H1 (cell line): Measurements from ENCODE around the gene KRTCAP2. TPM values are rescaled to one million over a fixed set of nuclear protein-coding genes. Genes with fewer than 3 reads are reported as not detected.

ENCODE experiments used
- CTCF ChIA-PET: fragments of 300-600 bp; sonication (Branson Sonifier 250); formaldehyde crosslinking; loops from one replicate; lab custom pipeline; 2021; ENCODE audit not compliant: partially characterized antibody; lab: Charles Lee
- POLR2A ChIA-PET: fragments of 300-600 bp; sonication (Branson Sonifier 250); formaldehyde crosslinking; loops from one replicate; lab custom pipeline; 2021; ENCODE audit warnings: inconsistent platforms; ENCODE audit not compliant: partially characterized antibody; lab: Charles Lee
- DNase-seq, 2 experiments: peaks; one replicate each; pipeline versions ENCODE4 v3.0.0 to v3.0.0-alpha.2; 2010 to 2022; ENCODE audit warnings: low spot score in 2 of 2, low read depth in 1 of 2, mixed read lengths in 1 of 2
- FAIRE-seq: peaks from 2 replicates; lab custom pipeline; 2011; peaks lifted over from hg19 to GRCh38; lab: Jason Lieb, UNC
- H2AFZ ChIP-seq: 2 replicates; pipeline ENCODE4 v1.8.1; 2012; ENCODE audit warnings: low read length, inconsistent platforms
- H2AK5ac ChIP-seq: 2 replicates; pipeline ENCODE4 v1.6.1; 2013; ENCODE audit warnings: low read depth, low read length
- H2BK120ac ChIP-seq: replicated peaks from 2 replicates; pipeline ENCODE3; 2013; ENCODE audit warnings: low read depth, low read length, inconsistent platforms
- H2BK12ac ChIP-seq: 2 replicates; pipeline ENCODE4 v1.6.1; 2013; ENCODE audit warnings: low read depth, low read length
- H2BK15ac ChIP-seq: 2 replicates; pipeline ENCODE4 v1.6.1; 2013; ENCODE audit warnings: low read length
- H2BK20ac ChIP-seq: 2 replicates; pipeline ENCODE4 v1.6.1; 2013; ENCODE audit warnings: low read length
- H2BK5ac ChIP-seq: 2 replicates; pipeline ENCODE4 v1.6.1; 2013; ENCODE audit warnings: low read depth, low read length
- H3K14ac ChIP-seq: 2 replicates; pipeline ENCODE4 v1.6.1; 2013; ENCODE audit warnings: inconsistent platforms; ENCODE audit not compliant: insufficient read length
- H3K18ac ChIP-seq: 2 replicates; pipeline ENCODE4 v1.6.1; 2013; ENCODE audit warnings: low read length; ENCODE audit errors: extremely low read depth
- H3K23ac ChIP-seq: 2 replicates; pipeline ENCODE4 v1.6.1; 2013; ENCODE audit warnings: inconsistent platforms; ENCODE audit not compliant: insufficient read length
- H3K23me2 ChIP-seq: 2 replicates; pipeline ENCODE4 v1.6.1; 2013; ENCODE audit warnings: low read depth, low read length
- H3K27ac ChIP-seq: 2 replicates; pipeline ENCODE4 v1.6.1; 2011; ENCODE audit warnings: low read depth, low read length, inconsistent platforms
- H3K27me3 ChIP-seq, 4 experiments: replicated peaks in 1 of 4; 1 replicate in 1 of 4; 2 replicates in 3 of 4; pipeline versions ENCODE4 v1.6.1 to v1.8.1; 2011 to 2013; ENCODE audit warnings: low read length in 3 of 4, mild to moderate bottlenecking in 3 of 4, inconsistent platforms in 2 of 4, mixed read lengths in 2 of 4, moderate library complexity in 1 of 4; ENCODE audit not compliant: control insufficient read depth in 3 of 4, insufficient read depth in 3 of 4; ENCODE audit errors: extremely low read depth in 1 of 4
- H3K36me3 ChIP-seq, 4 experiments: 2 replicates each; pipeline versions ENCODE4 v1.6.1 to v1.8.1; 2011 to 2013; ENCODE audit warnings: mild to moderate bottlenecking in 4 of 4, low read length in 3 of 4, moderate library complexity in 2 of 4, control low read depth in 1 of 4, inconsistent platforms in 1 of 4; ENCODE audit not compliant: insufficient read depth in 4 of 4, control insufficient read depth in 2 of 4
- H3K4ac ChIP-seq: replicated peaks from 2 replicates; pipeline ENCODE3; 2013; ENCODE audit warnings: low read length, low read depth, mixed read lengths, inconsistent platforms; ENCODE audit not compliant: insufficient read length
- H3K4me1 ChIP-seq, 4 experiments: replicated peaks in 1 of 4; 1 replicate in 1 of 4; 2 replicates in 3 of 4; pipeline versions ENCODE4 v1.6.1 to v1.8.1; 2011 to 2013; ENCODE audit warnings: low read length in 3 of 4, inconsistent platforms in 2 of 4, mixed read lengths in 1 of 4; ENCODE audit not compliant: insufficient read depth in 4 of 4, control insufficient read depth in 3 of 4
- H3K4me2 ChIP-seq, 2 experiments: 2 replicates each; pipeline versions ENCODE4 v1.6.1 to v1.8.1; 2011 to 2013; ENCODE audit warnings: low read depth in 2 of 2, low read length in 2 of 2, control low read depth in 1 of 2, inconsistent platforms in 1 of 2, mild to moderate bottlenecking in 1 of 2; ENCODE audit not compliant: insufficient read depth in 1 of 2
- H3K4me3 ChIP-seq, 4 experiments: fragments of 200-600, 300-600 bp in 1 of 4; sonication (generic), shearing (Covaris generic), sonication (Bioruptor Twin) in 1 of 4; 2 replicates each; pipeline versions ENCODE4 v1.5.1 to v1.8.1; 2011 to 2016; ENCODE audit warnings: low read length in 4 of 4, low read depth in 3 of 4, control low read depth in 2 of 4, inconsistent platforms in 2 of 4, mild to moderate bottlenecking in 2 of 4, mixed read lengths in 1 of 4, moderate library complexity in 1 of 4; ENCODE audit not compliant: insufficient read depth in 2 of 4; ENCODE audit errors: extremely low read depth in 1 of 4
- H3K56ac ChIP-seq: replicated peaks from 2 replicates; pipeline ENCODE3; 2013; ENCODE audit warnings: low read depth, mild to moderate bottlenecking, mixed read lengths, low read length, inconsistent platforms; ENCODE audit not compliant: insufficient read length
- H3K79me1 ChIP-seq: 2 replicates; pipeline ENCODE4 v1.6.1; 2013; ENCODE audit warnings: low read depth, low read length, control low read depth
- H3K79me2 ChIP-seq, 2 experiments: 2 replicates each; pipeline versions ENCODE4 v1.6.1 to v1.8.1; 2012 to 2013; ENCODE audit warnings: low read length in 2 of 2, mild to moderate bottlenecking in 2 of 2, inconsistent platforms in 1 of 2; ENCODE audit not compliant: insufficient read depth in 2 of 2, control insufficient read depth in 1 of 2
- H3K9ac ChIP-seq, 4 experiments: replicated peaks in 1 of 4; 1 replicate in 1 of 4; 2 replicates in 3 of 4; pipeline versions ENCODE4 v1.6.1 to v1.8.1; 2011 to 2013; ENCODE audit warnings: low read depth in 3 of 4, low read length in 3 of 4, control low read depth in 2 of 4, mild to moderate bottlenecking in 2 of 4, moderate library complexity in 2 of 4, inconsistent platforms in 1 of 4; ENCODE audit errors: extremely low read depth in 1 of 4
- H3K9me3 ChIP-seq, 2 experiments: 2 replicates each; pipeline versions ENCODE4 v1.6.1 to v1.8.1; 2012 to 2013; ENCODE audit warnings: mild to moderate bottlenecking in 2 of 2, moderate library complexity in 2 of 2, control low read depth in 1 of 2, inconsistent platforms in 1 of 2, low read depth in 1 of 2, low read length in 1 of 2, mixed read lengths in 1 of 2; ENCODE audit not compliant: insufficient read depth in 2 of 2
- H4K20me1 ChIP-seq, 2 experiments: replicated peaks in 1 of 2; 2 replicates each; pipeline versions ENCODE3 to v1.8.1; 2011 to 2013; ENCODE audit warnings: inconsistent platforms in 2 of 2, low read length in 2 of 2, mild to moderate bottlenecking in 1 of 2; ENCODE audit not compliant: insufficient read depth in 2 of 2, control insufficient read depth in 1 of 2
- H4K5ac ChIP-seq: 2 replicates; pipeline ENCODE4 v1.6.1; 2013; ENCODE audit warnings: low read length, low read depth, mixed read lengths, inconsistent platforms; ENCODE audit not compliant: insufficient read length
- H4K8ac ChIP-seq: 2 replicates; pipeline ENCODE4 v1.8.0; 2013; ENCODE audit warnings: mild to moderate bottlenecking, moderate library complexity, low read length, inconsistent platforms; ENCODE audit not compliant: insufficient read depth; ENCODE audit errors: extremely low read depth
- H4K91ac ChIP-seq: replicated peaks from 2 replicates; pipeline ENCODE3; 2013; ENCODE audit warnings: low read length, mixed read lengths, inconsistent platforms; ENCODE audit not compliant: insufficient read length
- CEBPB ChIP-seq: IDR thresholded peaks from 2 replicates; pipeline ENCODE4 v1.6.1; 2012; ENCODE audit warnings: low read depth, low read length
- CHD2 ChIP-seq: IDR thresholded peaks from 2 replicates; pipeline ENCODE4 v1.6.1; 2012; ENCODE audit warnings: low read length, improper control_type of control experiment
- CTBP2 ChIP-seq: IDR thresholded peaks from 2 replicates; pipeline ENCODE4 v1.7.0; 2011; ENCODE audit warnings: borderline replicate concordance, mild to moderate bottlenecking, moderate library complexity, mixed read lengths, low read length; ENCODE audit not compliant: insufficient read depth, insufficient read length
- JUND ChIP-seq: IDR thresholded peaks from 2 replicates; pipeline ENCODE4 v1.6.1; 2011; ENCODE audit warnings: mild to moderate bottlenecking, improper control_type of control experiment, low read length
- NRF1 ChIP-seq: IDR thresholded peaks from 2 replicates; pipeline ENCODE4 v1.6.1; 2011; ENCODE audit warnings: mild to moderate bottlenecking, low read depth, low read length, improper control_type of control experiment
- RBBP5 ChIP-seq: IDR thresholded peaks from 2 replicates; pipeline ENCODE4 v1.7.1; 2012; ENCODE audit warnings: low read depth, mild to moderate bottlenecking, inconsistent platforms, low read length, moderate library complexity, borderline replicate concordance
- RNF2 ChIP-seq: fragments of 200-900, 300-1000 bp; sonication (generic); IDR thresholded peaks from 2 replicates; pipeline ENCODE4 v1.7.1; 2016; ENCODE audit warnings: borderline replicate concordance, low read depth, mild to moderate bottlenecking, antibody characterized with exemption, low read length; ENCODE audit not compliant: poor library complexity, severe bottlenecking; ENCODE audit errors: missing control alignments
- RXRA ChIP-seq: IDR thresholded peaks from 2 replicates; pipeline ENCODE4 v1.6.1; 2011; ENCODE audit warnings: low read depth, mild to moderate bottlenecking, low read length, moderate library complexity; ENCODE audit not compliant: insufficient read depth
- SIX5 ChIP-seq: IDR thresholded peaks from 2 replicates; pipeline ENCODE4 v1.6.1; 2011; ENCODE audit warnings: mild to moderate bottlenecking, low read depth, low read length
- SP1 ChIP-seq: IDR thresholded peaks from 2 replicates; pipeline ENCODE4 v1.6.1; 2011; ENCODE audit warnings: low read depth, low read length
- TAF1 ChIP-seq: IDR thresholded peaks from 2 replicates; pipeline ENCODE4 v1.6.1; 2011; ENCODE audit warnings: mild to moderate bottlenecking, low read depth, low read length
- WGBS, 2 experiments: shearing (Covaris generic) in 1 of 2; methylation state at CpG; one replicate each; pipeline versions ENCODE4 v1.1.6 to v1.1.7; 2013 to 2015; ENCODE audit warnings: low lambda C conversion rate in 2 of 2, mixed read lengths in 2 of 2, inconsistent platforms in 1 of 2, low coverage in 1 of 2, missing lambda C conversion rate in 1 of 2; ENCODE audit not compliant: insufficient replicate concordance in 2 of 2, insufficient coverage in 1 of 2, insufficient read length in 1 of 2; ENCODE audit errors: extremely low coverage in 1 of 2, missing lambda C conversion rate in 1 of 2; 5-methylcytosine and 5-hydroxymethylcytosine counted together
- polyA plus RNA-seq, 7 experiments: library from polyadenylated mRNA; depleted of rRNA in 3 of 7; stranded (reverse) in 5 of 7; unstranded in 2 of 7; fragments of >200 nt in 5 of 7; fragments of 200-250 nt in 2 of 7; gene quantifications; 1 replicate in 5 of 7; 2 replicates in 1 of 7; 4 replicates in 1 of 7; pipeline versions ENCODE4 v1.2.1 to v1.2.3, GENCODE V29; 2011 to 2013; ENCODE audit warnings: missing spikeins in 2 of 7, mixed read lengths in 2 of 7
- total RNA-seq: library from RNA; stranded (reverse); fragmentation: NEBNext Ultra II Directional; extraction: Animal tissue kit (Norgen Biotek cat#: 25700); gene quantifications from 2 replicates; pipeline ENCODE4 v1.2.1, GENCODE V29; 2021
- TF ChIP-seq, protein P1 (sequence below): IDR thresholded peaks from 2 replicates; pipeline ENCODE4 v1.6.1; 2012; ENCODE audit warnings: inconsistent platforms

The KRTCAP2 gene
- total and polyA plus RNA-seq, 2 of the 8 experiments (the other 6 are each of a cell fraction or from before 2014, with no cell fraction given) = 146 to 317 TPM

DNA sequence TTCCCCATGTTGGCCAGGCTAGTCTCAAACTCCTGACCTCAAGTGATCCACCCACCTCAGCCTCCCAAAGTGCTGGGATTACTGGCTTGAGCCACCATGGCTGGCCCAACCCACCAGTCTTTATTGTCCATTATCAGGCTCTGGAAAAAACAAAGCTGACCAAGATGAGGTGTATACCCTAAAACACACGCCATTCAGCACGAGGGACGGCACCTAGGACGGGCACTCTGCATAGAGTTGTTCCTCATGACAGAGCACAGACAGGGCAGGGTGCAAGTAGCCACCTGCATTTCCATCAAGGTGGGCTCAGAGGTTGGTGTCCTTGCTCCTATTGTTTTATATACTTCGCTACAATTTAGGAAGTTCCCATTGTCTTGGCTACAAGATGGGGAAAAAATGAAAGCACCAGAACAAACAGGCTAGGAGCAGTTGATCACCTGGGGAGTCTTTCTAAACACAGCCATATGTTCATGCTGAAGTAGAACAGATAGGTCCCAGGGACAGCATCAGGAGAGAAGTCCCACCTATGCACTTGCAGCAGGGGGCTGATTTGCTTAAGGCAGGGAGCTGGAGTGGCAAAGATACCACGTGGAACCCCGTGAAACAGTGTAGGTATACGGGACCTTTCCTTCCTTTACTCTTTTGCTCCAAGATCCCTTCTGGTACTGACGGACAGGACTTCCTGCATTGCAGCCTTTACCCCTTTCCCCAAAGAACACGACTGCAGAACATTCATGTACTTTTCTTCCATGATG, 4.5 kb downstream of the KRTCAP2 start:
- no peak for DNase-seq
- Histone ChIP-seq H4K5ac (no peak overlapping the region), H3K36me3 (peaks cover 0 to 10% (median 7%) of the 10 kb centered on the region in 4 experiments; a peak in 4 of 8 replicates), H2AK5ac (no peak overlapping the region), H2BK20ac (no peak overlapping the region), H4K20me1 (no peaks in the 10 kb centered on the region), H3K27me3 (no peaks in the 10 kb centered on the region), H3K56ac (no peak overlapping the region), H3K4me1 (peaks cover 5 to 22% (median 13%) of the 10 kb centered on the region in 4 experiments), H3K14ac (no peak overlapping the region), H3K9me3 (no peaks in the 10 kb centered on the region), H3K18ac (no peak overlapping the region), H3K4me2 (no peak overlapping the region; a peak in 1 of 4 replicates), H4K8ac (no peak overlapping the region), H2BK15ac (no peak overlapping the region), H3K4me3 (no peak overlapping the region), H3K23me2 (peaks cover 11% of the 10 kb centered on the region), H2BK5ac (no peak overlapping the region), H2BK12ac (no peak overlapping the region), H4K91ac (no peak overlapping the region), H3K23ac (no peak overlapping the region), H3K79me2 (peaks cover 0 to 12% of the 10 kb centered on the region in 2 experiments; a peak in 2 of 4 replicates), H3K4ac (no peak overlapping the region), H2BK120ac (no peak overlapping the region), H3K9ac (no peak overlapping the region), H3K27ac (no peak overlapping the region), H3K79me1 (no peaks in the 10 kb centered on the region), H2AFZ (no peak overlapping the region)
- POLR2A ChIA-PET = interaction anchor here (0.6 to 20.5 kb wide), 11 partner anchors 17 to 154 kb away, joined by 3 to 512 read pairs (median 7); partner anchors contain the start of genes MTX1 and THBS3
- CTCF ChIA-PET = interaction anchor here (0.6 to 12.4 kb wide), 32 partner anchors 9 to 224 kb away, joined by 3 to 215 read pairs (median 4); partner anchors contain the start of genes DPM3, EFNA1, EFNA4 and FLAD1
- 88% methylated on average over 10 of the region's 10 CpGs; no CpG with 5 or more reads in 1 of the 2 experiments for WGBS, 2 experiments
- FAIRE-seq = no peak
- TF ChIP-seq RBBP5 (no peak), TAF1 (no peak), RNF2 (no peak), JUND (no peak), NRF1 (no peak), CEBPB (no peak), CHD2 (no peak), SIX5 (no peak), RXRA (no peak), SP1 (no peak), CTBP2 (no peak)
- TF ChIP-seq, protein P1, sequence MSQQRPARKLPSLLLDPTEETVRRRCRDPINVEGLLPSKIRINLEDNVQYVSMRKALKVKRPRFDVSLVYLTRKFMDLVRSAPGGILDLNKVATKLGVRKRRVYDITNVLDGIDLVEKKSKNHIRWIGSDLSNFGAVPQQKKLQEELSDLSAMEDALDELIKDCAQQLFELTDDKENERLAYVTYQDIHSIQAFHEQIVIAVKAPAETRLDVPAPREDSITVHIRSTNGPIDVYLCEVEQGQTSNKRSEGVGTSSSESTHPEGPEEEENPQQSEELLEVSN = no peak
